Loucy (cell line): Measurements from ENCODE around the gene ACTRT2.

ENCODE experiments used
- H2AFZ ChIP-seq: fragments of 200-600 bp; sonication (generic); 2 replicates; pipeline ENCODE4 v1.6.0; 2016; ENCODE audit warnings: antibody characterized with exemption, mild to moderate bottlenecking, low read length, moderate library complexity
- H3F3A ChIP-seq: fragments of 200-600 bp; 2 replicates; pipeline ENCODE4 v1.6.0; 2016; ENCODE audit warnings: antibody characterized with exemption, low read depth, mild to moderate bottlenecking
- H3K27me3 ChIP-seq: fragments of 200-600 bp; sonication (generic); 2 replicates; pipeline ENCODE4 v1.6.1; 2014; ENCODE audit warnings: low read length, mild to moderate bottlenecking; ENCODE audit not compliant: insufficient read depth, poor library complexity, severe bottlenecking
- H3K36me3 ChIP-seq: fragments of 200-600 bp; sonication (generic); 2 replicates; pipeline ENCODE4 v1.6.1; 2016; ENCODE audit warnings: low read length; ENCODE audit not compliant: insufficient read depth
- H3K4me1 ChIP-seq: fragments of 200-600 bp; sonication (generic); 2 replicates; pipeline ENCODE4 v1.5.1; 2014; ENCODE audit warnings: low read length, mild to moderate bottlenecking; ENCODE audit not compliant: insufficient read depth, poor library complexity, severe bottlenecking
- H3K4me2 ChIP-seq: fragments of 200-600 bp; sonication (generic); 2 replicates; pipeline ENCODE4 v1.6.0; 2014; ENCODE audit warnings: antibody characterized with exemption, low read length, low read depth, mild to moderate bottlenecking; ENCODE audit not compliant: poor library complexity, severe bottlenecking
- H3K4me3 ChIP-seq: fragments of 200-600 bp; sonication (generic); 2 replicates; pipeline ENCODE4 v1.5.1; 2014; ENCODE audit warnings: low read length, mild to moderate bottlenecking, mixed read lengths; ENCODE audit not compliant: poor library complexity, severe bottlenecking
- H3K79me2 ChIP-seq: fragments of 200-600 bp; sonication (generic); 2 replicates; pipeline ENCODE4 v1.6.1; 2014; ENCODE audit warnings: low read length; ENCODE audit not compliant: insufficient read depth
- H3K9ac ChIP-seq: fragments of 200-600 bp; sonication (generic); 2 replicates; pipeline ENCODE4 v1.6.0; 2014; ENCODE audit warnings: mild to moderate bottlenecking, low read depth, low read length, moderate library complexity; ENCODE audit not compliant: poor library complexity, severe bottlenecking
- H3K9me2 ChIP-seq: fragments of 200-600 bp; sonication (generic); replicated peaks from 2 replicates; pipeline ENCODE4 v1.6.1; 2016; ENCODE audit warnings: low read depth, low read length, mixed read lengths
- H3K9me3 ChIP-seq: fragments of 200-600 bp; sonication (generic); 2 replicates; pipeline ENCODE4 v1.6.1; 2014; ENCODE audit warnings: mild to moderate bottlenecking, antibody characterized with exemption, low read length, low read depth; ENCODE audit not compliant: insufficient read depth
- H4K20me1 ChIP-seq: fragments of 200-600 bp; sonication (generic); 2 replicates; pipeline ENCODE4 v1.6.0; 2014; ENCODE audit warnings: antibody characterized with exemption, low read length, mild to moderate bottlenecking; ENCODE audit not compliant: insufficient read depth, poor library complexity, severe bottlenecking
- EZH2phosphoT487 ChIP-seq: fragments of 200-600 bp; IDR thresholded peaks from 2 replicates; pipeline ENCODE4 v1.6.1; 2018; ENCODE audit warnings: antibody characterized with exemption, mild to moderate bottlenecking, moderate library complexity, borderline replicate concordance
- TF ChIP-seq, protein P1 (sequence below): fragments of 200-600 bp; sonication (generic); conservative IDR thresholded peaks from 2 replicates; pipeline ENCODE4 v1.5.1; 2014; ENCODE audit warnings: mild to moderate bottlenecking, antibody characterized with exemption, low read length

ACTRT2 gene

DNA sequence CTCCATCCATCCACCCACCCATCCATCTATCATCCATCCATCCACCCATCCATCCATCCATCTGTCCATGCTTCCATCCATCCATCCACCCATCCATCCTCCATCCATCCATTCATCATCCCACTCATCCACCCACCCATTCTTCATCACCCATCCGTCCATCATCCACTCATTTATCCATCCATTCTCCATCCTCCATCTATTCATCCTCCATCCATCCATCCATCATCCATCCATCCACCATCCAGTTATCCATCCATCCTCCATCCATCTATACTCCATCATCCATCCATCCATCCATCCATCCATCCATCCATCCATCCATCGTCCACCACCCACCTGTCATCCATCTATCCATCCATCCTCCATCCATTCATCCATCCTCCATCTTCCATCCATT, 32.1 kb upstream of the ACTRT2 start:
- Histone ChIP-seq H3K9me3 (peaks cover 8% of the 10 kb centered on the region; the same call in 1 of the 2 replicates), H2AFZ (no peak overlapping the region), H3F3A (no peaks in the 10 kb centered on the region), H3K9me2 (no peaks in the 10 kb centered on the region), H3K4me2 (no peak overlapping the region), H3K4me1 (no peaks in the 10 kb centered on the region), H3K79me2 (no peaks in the 10 kb centered on the region), H3K36me3 (no peaks in the 10 kb centered on the region), H3K4me3 (no peak overlapping the region), H4K20me1 (no peaks in the 10 kb centered on the region), H3K27me3 (no peaks in the 10 kb centered on the region), H3K9ac (no peak overlapping the region)
- TF ChIP-seq, protein P1, sequence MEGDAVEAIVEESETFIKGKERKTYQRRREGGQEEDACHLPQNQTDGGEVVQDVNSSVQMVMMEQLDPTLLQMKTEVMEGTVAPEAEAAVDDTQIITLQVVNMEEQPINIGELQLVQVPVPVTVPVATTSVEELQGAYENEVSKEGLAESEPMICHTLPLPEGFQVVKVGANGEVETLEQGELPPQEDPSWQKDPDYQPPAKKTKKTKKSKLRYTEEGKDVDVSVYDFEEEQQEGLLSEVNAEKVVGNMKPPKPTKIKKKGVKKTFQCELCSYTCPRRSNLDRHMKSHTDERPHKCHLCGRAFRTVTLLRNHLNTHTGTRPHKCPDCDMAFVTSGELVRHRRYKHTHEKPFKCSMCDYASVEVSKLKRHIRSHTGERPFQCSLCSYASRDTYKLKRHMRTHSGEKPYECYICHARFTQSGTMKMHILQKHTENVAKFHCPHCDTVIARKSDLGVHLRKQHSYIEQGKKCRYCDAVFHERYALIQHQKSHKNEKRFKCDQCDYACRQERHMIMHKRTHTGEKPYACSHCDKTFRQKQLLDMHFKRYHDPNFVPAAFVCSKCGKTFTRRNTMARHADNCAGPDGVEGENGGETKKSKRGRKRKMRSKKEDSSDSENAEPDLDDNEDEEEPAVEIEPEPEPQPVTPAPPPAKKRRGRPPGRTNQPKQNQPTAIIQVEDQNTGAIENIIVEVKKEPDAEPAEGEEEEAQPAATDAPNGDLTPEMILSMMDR, result no peak
- TF ChIP-seq EZH2phosphoT487, result no peak

DNA sequence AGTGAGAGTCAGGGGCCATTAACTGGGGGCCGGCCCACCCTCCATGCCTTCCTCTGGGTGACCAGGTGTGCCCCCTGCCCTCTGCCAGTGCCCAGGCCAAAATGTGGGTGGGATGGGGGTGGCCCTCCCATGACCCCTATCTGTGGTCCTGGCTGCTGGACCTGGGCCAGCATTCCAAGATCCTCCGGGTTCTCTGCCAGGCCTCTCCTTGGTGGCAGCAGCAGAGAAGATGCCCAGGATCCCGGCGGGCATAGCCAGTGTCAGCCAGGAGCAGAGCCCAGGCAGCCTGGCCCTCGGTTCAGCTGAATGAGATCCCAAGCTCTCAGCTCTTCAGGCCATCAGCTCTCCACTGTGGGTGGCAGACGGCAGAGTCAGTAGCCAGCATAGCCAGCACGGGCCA, 31.3 kb upstream of the ACTRT2 start:
- no peaks in the 10 kb centered on the region for H4K20me1 ChIP-seq
- no peak overlapping the region for H3K4me3 ChIP-seq
- no peaks in the 10 kb centered on the region for H3K79me2 ChIP-seq
- H2AFZ ChIP-seq, result no peak overlapping the region
- no peak overlapping the region for H3K9ac ChIP-seq
- TF ChIP-seq, protein P1, result no peak
- TF ChIP-seq EZH2phosphoT487, result no peak
- no peaks in the 10 kb centered on the region for H3K9me2 ChIP-seq
- H3K27me3 ChIP-seq, result no peaks in the 10 kb centered on the region
- no peaks in the 10 kb centered on the region for H3F3A ChIP-seq
- H3K4me1 ChIP-seq, result no peaks in the 10 kb centered on the region
- H3K4me2 ChIP-seq, result no peak overlapping the region
- no peaks in the 10 kb centered on the region for H3K36me3 ChIP-seq
- H3K9me3 ChIP-seq, result peaks cover 9% of the 10 kb centered on the region; the same call in 1 of the 2 replicates

DNA sequence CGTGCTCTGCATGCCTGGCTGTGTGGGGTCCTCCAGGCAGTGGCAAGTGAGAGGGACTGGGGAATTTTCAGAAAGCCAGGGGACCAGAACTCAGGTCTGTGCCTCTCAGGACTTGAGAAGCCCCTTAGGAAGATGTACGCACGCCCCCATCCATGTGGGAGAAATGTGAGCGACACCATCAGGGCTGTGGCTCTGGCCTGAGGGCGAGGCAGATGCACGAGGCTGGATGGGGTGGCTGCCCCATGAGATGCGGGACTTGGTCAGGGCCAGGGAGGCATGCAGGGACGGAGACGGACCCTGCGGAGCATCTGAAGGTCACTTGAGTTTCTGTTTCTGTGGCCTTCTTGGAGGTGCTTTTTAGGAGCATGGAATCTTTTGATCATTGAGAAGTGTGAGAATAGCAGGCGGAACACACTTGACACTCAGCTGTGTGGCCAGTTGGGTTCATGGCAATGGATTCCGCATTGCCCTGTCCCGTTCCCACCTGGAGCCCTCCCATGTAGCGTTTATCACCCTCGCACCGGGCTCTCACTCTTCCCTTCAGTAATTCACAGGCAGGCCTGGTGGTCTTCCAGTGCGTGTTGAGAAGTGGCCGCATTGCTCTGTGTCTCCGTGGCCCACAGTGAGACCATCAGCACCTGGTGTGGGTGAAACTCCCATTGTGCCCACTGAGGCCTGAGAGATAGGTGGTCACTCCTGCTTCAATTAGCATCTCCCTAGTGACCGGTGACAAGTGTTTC, 30.7 kb upstream of the ACTRT2 start:
- no peaks in the 10 kb centered on the region for H3K27me3 ChIP-seq
- H3K9ac ChIP-seq, result no peak overlapping the region
- TF ChIP-seq, protein P1, result no peak
- no peak for TF ChIP-seq EZH2phosphoT487
- no peak overlapping the region for H3K4me2 ChIP-seq
- H3K4me1 ChIP-seq, result no peaks in the 10 kb centered on the region
- H3K9me3 ChIP-seq, result peaks cover 9% of the 10 kb centered on the region; the same call in 1 of the 2 replicates
- H3F3A ChIP-seq, result no peaks in the 10 kb centered on the region
- no peaks in the 10 kb centered on the region for H3K36me3 ChIP-seq
- H3K79me2 ChIP-seq, result no peaks in the 10 kb centered on the region
- H3K9me2 ChIP-seq, result no peaks in the 10 kb centered on the region
- no peak overlapping the region for H3K4me3 ChIP-seq
- no peaks in the 10 kb centered on the region for H4K20me1 ChIP-seq
- no peak overlapping the region for H2AFZ ChIP-seq
